HCT116 (cell line): ENCODE results near the gene ANKRD44. TPM values are rescaled to one million over a fixed set of nuclear protein-coding genes. Genes with fewer than 3 reads are reported as not detected.

ENCODE experiments used
- ATAC-seq: fragments of 200-7000 bp; cut with Tn5 transposase; 2 replicates; pipeline ENCODE4 v1.9.1; 2020; ENCODE audit warnings: mild to moderate bottlenecking, moderate library complexity
- BruUV-seq: library from RNA; stranded (reverse); fragments of 400-500 nt; replicated peaks from 2 replicates; lab custom pipeline; 2021; lab: Mats Ljungman, UMichigan
- CTCF ChIA-PET: fragments of 300-600 bp; sonication (Branson Sonifier 250); formaldehyde crosslinking; loops from one replicate; lab custom pipeline; 2021; ENCODE audit warnings: antibody characterized with exemption; lab: Charles Lee
- POLR2A ChIA-PET: fragments of 300-600, 350-600 bp; sonication (Branson Sonifier 250); formaldehyde crosslinking; loops from one replicate; lab custom pipeline; 2021; ENCODE audit warnings: antibody characterized with exemption; lab: Charles Lee
- RAD21 ChIA-PET, 2 experiments: fragments of 300-600 bp; sonication (Branson Sonifier 250); formaldehyde crosslinking; loops; one replicate each; lab custom pipeline; 2023; ENCODE audit warnings: low total read pairs in 2 of 2; ENCODE audit not compliant: uncharacterized antibody in 2 of 2, unreplicated experiment in 2 of 2, low non-redundant PET in 1 of 2; lab: Charles Lee
- DNase-seq: peaks from one replicate; pipeline ENCODE4 v3.0.0-alpha.2; 2010; ENCODE audit warnings: low read depth, low spot score
- H2AFZ ChIP-seq: fragments of 200-600 bp; shearing (Covaris generic), sonication (generic); 2 replicates; pipeline ENCODE4 v1.6.1; 2017; ENCODE audit warnings: low read depth, mixed run types, mixed read lengths, antibody characterized with exemption, low read length; ENCODE audit not compliant: poor library complexity, severe bottlenecking
- H3K27ac ChIP-seq: 2 replicates; pipeline ENCODE4 v1.5.1; 2012; ENCODE audit warnings: low read depth, low read length
- H3K27me3 ChIP-seq: fragments of 200-600 bp; sonication (generic); 2 replicates; pipeline ENCODE4 v1.6.1; 2016; ENCODE audit warnings: mixed run types, low read length, mixed read lengths; ENCODE audit not compliant: insufficient read depth
- H3K36me3 ChIP-seq, 2 experiments: fragments of 200-500 bp in 1 of 2; fragments of 200-600 bp in 1 of 2; sonication (Bioruptor generic) in 1 of 2; sonication (generic) in 1 of 2; 2 replicates each; pipeline versions ENCODE4 v1.5.1 to v1.6.1; 2014 to 2016; ENCODE audit warnings: low read length in 2 of 2, inconsistent platforms in 1 of 2, mixed read lengths in 1 of 2, mixed run types in 1 of 2; ENCODE audit not compliant: insufficient read depth in 2 of 2, control insufficient read depth in 1 of 2
- H3K4me1 ChIP-seq, 2 experiments: fragments of 200-600 bp in 1 of 2; sonication (generic) in 1 of 2; 2 replicates each; pipeline versions ENCODE4 v1.5.1 to v1.6.1; 2012 to 2017; ENCODE audit warnings: low read length in 2 of 2, inconsistent platforms in 1 of 2, mild to moderate bottlenecking in 1 of 2, mixed read lengths in 1 of 2, mixed run types in 1 of 2, moderate library complexity in 1 of 2; ENCODE audit not compliant: insufficient read depth in 2 of 2, control insufficient read depth in 1 of 2
- H3K4me2 ChIP-seq: fragments of 200-600 bp; sonication (generic); 2 replicates; pipeline ENCODE4 v1.6.1; 2017; ENCODE audit warnings: mixed run types, low read length, mixed read lengths
- H3K4me3 ChIP-seq, 2 experiments: fragments of 200-600 bp in 1 of 2; sonication (generic) in 1 of 2; replicated peaks in 1 of 2; 2 replicates each; pipeline ENCODE4 v1.5.1; 2011 to 2016; ENCODE audit warnings: low read length in 2 of 2, control low read depth in 1 of 2, low read depth in 1 of 2, mild to moderate bottlenecking in 1 of 2, mixed read lengths in 1 of 2, mixed run types in 1 of 2
- H3K79me2 ChIP-seq: fragments of 200-600 bp; sonication (generic); 2 replicates; pipeline ENCODE4 v1.6.1; 2017; ENCODE audit warnings: mild to moderate bottlenecking, mixed run types, low read length, moderate library complexity, mixed read lengths; ENCODE audit not compliant: insufficient read depth
- H3K9ac ChIP-seq: fragments of 200-600 bp; sonication (generic); 2 replicates; pipeline ENCODE4 v1.6.1; 2016; ENCODE audit warnings: low read length, mixed read lengths
- H3K9me2 ChIP-seq: fragments of 200-600 bp; sonication (generic), shearing (Covaris generic); 2 replicates; pipeline ENCODE4 v1.6.1; 2017; ENCODE audit warnings: mixed run types, mild to moderate bottlenecking, moderate library complexity; ENCODE audit not compliant: insufficient read depth
- H3K9me3 ChIP-seq, 2 experiments: fragments of 200-500 bp in 1 of 2; fragments of 200-600 bp in 1 of 2; sonication (Bioruptor generic) in 1 of 2; sonication (generic) in 1 of 2; 2 replicates each; pipeline ENCODE4 v1.6.1; 2014 to 2017; ENCODE audit warnings: low read length in 2 of 2, mixed read lengths in 2 of 2, inconsistent platforms in 1 of 2, low read depth in 1 of 2, mild to moderate bottlenecking in 1 of 2, mixed run types in 1 of 2, moderate library complexity in 1 of 2; ENCODE audit not compliant: control insufficient read depth in 1 of 2, insufficient read depth in 1 of 2
- H4K20me1 ChIP-seq: fragments of 200-600 bp; sonication (generic), shearing (Covaris generic); 2 replicates; pipeline ENCODE4 v1.6.1; 2017; ENCODE audit warnings: mixed run types, mild to moderate bottlenecking, moderate library complexity; ENCODE audit not compliant: insufficient read depth
- CBX3 ChIP-seq: IDR thresholded peaks from 2 replicates; pipeline ENCODE4 v1.6.1; 2012; ENCODE audit warnings: low read depth
- CEBPB ChIP-seq: IDR thresholded peaks from 2 replicates; pipeline ENCODE4 v1.6.1; 2012; ENCODE audit warnings: low read depth
- EGR1 ChIP-seq: IDR thresholded peaks from 2 replicates; pipeline ENCODE4 v1.6.1; 2012; ENCODE audit warnings: low read depth
- ELF1 ChIP-seq: IDR thresholded peaks from 2 replicates; pipeline ENCODE4 v1.6.1; 2012; ENCODE audit warnings: low read depth, borderline replicate concordance
- EZH2 ChIP-seq: fragments of 200-600 bp; sonication (generic); IDR thresholded peaks from 2 replicates; pipeline ENCODE4 v1.6.1; 2017; ENCODE audit warnings: antibody characterized with exemption, mixed run types
- EZH2phosphoT487 ChIP-seq: fragments of 200-600 bp; IDR thresholded peaks from 2 replicates; pipeline ENCODE4 v1.6.1; 2018; ENCODE audit warnings: antibody characterized with exemption, borderline replicate concordance
- FOSL1 ChIP-seq: IDR thresholded peaks from 2 replicates; pipeline ENCODE4 v1.6.1; 2012; ENCODE audit warnings: low read depth
- JUND ChIP-seq: IDR thresholded peaks from 2 replicates; pipeline ENCODE4 v1.6.1; 2012
- POLR2A ChIP-seq: IDR thresholded peaks from 2 replicates; pipeline ENCODE4 v1.7.0; 2011; ENCODE audit warnings: borderline replicate concordance; ENCODE audit not compliant: insufficient read depth, insufficient read length; ENCODE audit errors: extremely low read depth
- POLR2AphosphoS5 ChIP-seq: IDR thresholded peaks from 2 replicates; pipeline ENCODE4 v1.6.1; 2011; ENCODE audit warnings: mild to moderate bottlenecking, low read depth, low read length, moderate library complexity
- SIN3A ChIP-seq: IDR thresholded peaks from 2 replicates; pipeline ENCODE4 v1.6.1; 2012; ENCODE audit warnings: low read depth
- ZBTB33 ChIP-seq: IDR thresholded peaks from 2 replicates; pipeline ENCODE4 v1.6.1; 2011; ENCODE audit warnings: mild to moderate bottlenecking, low read length, moderate library complexity; ENCODE audit not compliant: insufficient replicate concordance; ENCODE audit errors: extremely low read depth
- ZFX ChIP-seq: fragments of 450-650 bp; IDR thresholded peaks from 2 replicates; pipeline ENCODE4 v1.6.1; 2017
- ZNF274 ChIP-seq: fragments of 200-500 bp; sonication (Bioruptor generic); IDR thresholded peaks from 2 replicates; pipeline ENCODE4 v1.6.1; 2014; ENCODE audit warnings: mild to moderate bottlenecking, low read depth, low read length, inconsistent platforms
- intact Hi-C: fragments of 100-400 bp; cut with micrococcal nuclease; formaldehyde crosslinking; loops from 2 replicates; pipeline ENCODE4 v1.10.0; 2022
- total RNA-seq: library from RNA; stranded (reverse); gene quantifications from one replicate; pipeline ENCODE4 v1.2.1, GENCODE V29; 2021; ENCODE audit not compliant: unreplicated experiment
- TF ChIP-seq, protein P1 (sequence below): IDR thresholded peaks from 2 replicates; pipeline ENCODE4 v1.6.1; 2012; ENCODE audit warnings: low read depth
- TF ChIP-seq, protein P2 (sequence below), 3 experiments: fragments of 200-600 bp in 1 of 3; sonication (generic) in 1 of 3; IDR thresholded peaks in 2 of 3; conservative IDR thresholded peaks in 1 of 3; 2 replicates each; pipeline ENCODE4 v1.5.1; 2012 to 2017; ENCODE audit warnings: low read depth in 2 of 3, low read length in 2 of 3, antibody characterized with exemption in 1 of 3, borderline replicate concordance in 1 of 3, control low read depth in 1 of 3, mild to moderate bottlenecking in 1 of 3, mixed read lengths in 1 of 3, mixed run types in 1 of 3, moderate library complexity in 1 of 3; ENCODE audit not compliant: insufficient read depth in 1 of 3
- TF ChIP-seq, protein P3 (sequence below): IDR thresholded peaks from 2 replicates; pipeline ENCODE4 v1.6.1; 2012

Gene ANKRD44
- total RNA-seq, 1 experiment from 2014 or later = 2.7 TPM

GRCh38 chr2:196954001-196954400 is 356.6 kb downstream of the ANKRD44 start:
- no peaks in the 10 kb centered on the region for H4K20me1 ChIP-seq
- DNase-seq = no peak
- no peak for TF ChIP-seq ZBTB33
- no peak for TF ChIP-seq SIN3A
- TF ChIP-seq, protein P1, sequence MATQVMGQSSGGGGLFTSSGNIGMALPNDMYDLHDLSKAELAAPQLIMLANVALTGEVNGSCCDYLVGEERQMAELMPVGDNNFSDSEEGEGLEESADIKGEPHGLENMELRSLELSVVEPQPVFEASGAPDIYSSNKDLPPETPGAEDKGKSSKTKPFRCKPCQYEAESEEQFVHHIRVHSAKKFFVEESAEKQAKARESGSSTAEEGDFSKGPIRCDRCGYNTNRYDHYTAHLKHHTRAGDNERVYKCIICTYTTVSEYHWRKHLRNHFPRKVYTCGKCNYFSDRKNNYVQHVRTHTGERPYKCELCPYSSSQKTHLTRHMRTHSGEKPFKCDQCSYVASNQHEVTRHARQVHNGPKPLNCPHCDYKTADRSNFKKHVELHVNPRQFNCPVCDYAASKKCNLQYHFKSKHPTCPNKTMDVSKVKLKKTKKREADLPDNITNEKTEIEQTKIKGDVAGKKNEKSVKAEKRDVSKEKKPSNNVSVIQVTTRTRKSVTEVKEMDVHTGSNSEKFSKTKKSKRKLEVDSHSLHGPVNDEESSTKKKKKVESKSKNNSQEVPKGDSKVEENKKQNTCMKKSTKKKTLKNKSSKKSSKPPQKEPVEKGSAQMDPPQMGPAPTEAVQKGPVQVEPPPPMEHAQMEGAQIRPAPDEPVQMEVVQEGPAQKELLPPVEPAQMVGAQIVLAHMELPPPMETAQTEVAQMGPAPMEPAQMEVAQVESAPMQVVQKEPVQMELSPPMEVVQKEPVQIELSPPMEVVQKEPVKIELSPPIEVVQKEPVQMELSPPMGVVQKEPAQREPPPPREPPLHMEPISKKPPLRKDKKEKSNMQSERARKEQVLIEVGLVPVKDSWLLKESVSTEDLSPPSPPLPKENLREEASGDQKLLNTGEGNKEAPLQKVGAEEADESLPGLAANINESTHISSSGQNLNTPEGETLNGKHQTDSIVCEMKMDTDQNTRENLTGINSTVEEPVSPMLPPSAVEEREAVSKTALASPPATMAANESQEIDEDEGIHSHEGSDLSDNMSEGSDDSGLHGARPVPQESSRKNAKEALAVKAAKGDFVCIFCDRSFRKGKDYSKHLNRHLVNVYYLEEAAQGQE = no peak
- TF ChIP-seq POLR2AphosphoS5 = no peak
- TF ChIP-seq, protein P2, sequence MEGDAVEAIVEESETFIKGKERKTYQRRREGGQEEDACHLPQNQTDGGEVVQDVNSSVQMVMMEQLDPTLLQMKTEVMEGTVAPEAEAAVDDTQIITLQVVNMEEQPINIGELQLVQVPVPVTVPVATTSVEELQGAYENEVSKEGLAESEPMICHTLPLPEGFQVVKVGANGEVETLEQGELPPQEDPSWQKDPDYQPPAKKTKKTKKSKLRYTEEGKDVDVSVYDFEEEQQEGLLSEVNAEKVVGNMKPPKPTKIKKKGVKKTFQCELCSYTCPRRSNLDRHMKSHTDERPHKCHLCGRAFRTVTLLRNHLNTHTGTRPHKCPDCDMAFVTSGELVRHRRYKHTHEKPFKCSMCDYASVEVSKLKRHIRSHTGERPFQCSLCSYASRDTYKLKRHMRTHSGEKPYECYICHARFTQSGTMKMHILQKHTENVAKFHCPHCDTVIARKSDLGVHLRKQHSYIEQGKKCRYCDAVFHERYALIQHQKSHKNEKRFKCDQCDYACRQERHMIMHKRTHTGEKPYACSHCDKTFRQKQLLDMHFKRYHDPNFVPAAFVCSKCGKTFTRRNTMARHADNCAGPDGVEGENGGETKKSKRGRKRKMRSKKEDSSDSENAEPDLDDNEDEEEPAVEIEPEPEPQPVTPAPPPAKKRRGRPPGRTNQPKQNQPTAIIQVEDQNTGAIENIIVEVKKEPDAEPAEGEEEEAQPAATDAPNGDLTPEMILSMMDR (IDR thresholded peaks at IDR 0.05 in 2 of 3, conservative IDR thresholded peaks at IDR 0.05 in 1 of 3; ENCODE audit: borderline replicate concordance in 1 of 3, insufficient read depth in 1 of 3, low read depth in 2 of 3, low read length in 2 of 3) = no peak
- TF ChIP-seq EZH2 = no peak
- TF ChIP-seq EGR1 = no peak
- TF ChIP-seq CEBPB = no peak
- no peak for TF ChIP-seq CBX3
- TF ChIP-seq POLR2A = no peak
- no peak for TF ChIP-seq ZFX
- no peak for TF ChIP-seq ELF1
- TF ChIP-seq FOSL1 = no peak
- TF ChIP-seq ZNF274 = no peak
- no peak for TF ChIP-seq JUND
- TF ChIP-seq, protein P3, sequence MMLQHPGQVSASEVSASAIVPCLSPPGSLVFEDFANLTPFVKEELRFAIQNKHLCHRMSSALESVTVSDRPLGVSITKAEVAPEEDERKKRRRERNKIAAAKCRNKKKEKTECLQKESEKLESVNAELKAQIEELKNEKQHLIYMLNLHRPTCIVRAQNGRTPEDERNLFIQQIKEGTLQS = no peak
- TF ChIP-seq EZH2phosphoT487 = no peak
- TF ChIP-seq, all 23 proteins: peak for 0
- no peaks in the 10 kb centered on the region for H3K79me2 ChIP-seq
- H3K4me1 ChIP-seq = no peaks in the 10 kb centered on the region
- no peaks in the 10 kb centered on the region for H3K27me3 ChIP-seq
- ChIA-PET RAD21 (interaction anchor here in 1 of 2 experiments (0.7 kb wide), 1 partner anchor 430 kb away, joined by 4 read pairs; no protein-coding TSS in a partner anchor), CTCF (no interaction called here), POLR2A (interaction anchor here (0.6 kb wide), 1 partner anchor 69 kb away, joined by 3 read pairs; no protein-coding TSS in a partner anchor)
- no peaks in the 10 kb centered on the region for H3K9me3 ChIP-seq
- intact Hi-C loops = no loop called here
- no TSS peak for BruUV-seq
- no peak overlapping the region for H2AFZ ChIP-seq
- H3K9me2 ChIP-seq = no peaks in the 10 kb centered on the region
- no peak for ATAC-seq
- no peaks in the 10 kb centered on the region for H3K36me3 ChIP-seq
- H3K4me3 ChIP-seq = no peak overlapping the region
- H3K27ac ChIP-seq = no peak overlapping the region
- no peak overlapping the region for H3K9ac ChIP-seq
- no peak overlapping the region for H3K4me2 ChIP-seq
